Psoas muscle (tissue), 8 donors: ENCODE results near the gene EFTUD2. TPM values are rescaled to one million over a fixed set of nuclear protein-coding genes. Genes with fewer than 3 reads are reported as not detected.

Source experiments
- ATAC-seq, 4 donors: fragments of 200-7000 bp; cut with Tn5 transposase; one replicate each; pipeline ENCODE4 v1.9.1; 2020; ENCODE audit warnings: moderate library complexity in 3 of 4, mild to moderate bottlenecking in 2 of 4
- DNase-seq, 2 donors: peaks; one replicate each; pipeline ENCODE4 v3.0.0-alpha.2; 2020
- H3K27ac ChIP-seq: fragments of 200-600 bp; one replicate; pipeline ENCODE4 v1.8.0; 2022
- H3K27me3 ChIP-seq, 3 donors: fragments of 200-600 bp in 1 of 3; one replicate each; pipeline versions ENCODE4 v1.6.1 to v1.8.0; 2013 to 2022; ENCODE audit warnings: low read length in 2 of 3, mild to moderate bottlenecking in 2 of 3, moderate library complexity in 1 of 3; ENCODE audit not compliant: insufficient read depth in 3 of 3
- H3K36me3 ChIP-seq, 2 donors: fragments of 200-600 bp in 1 of 2; one replicate each; pipeline versions ENCODE4 v1.6.1 to v1.8.0; 2013 to 2022; ENCODE audit warnings: low read depth in 1 of 2, mild to moderate bottlenecking in 1 of 2, moderate library complexity in 1 of 2; ENCODE audit not compliant: insufficient read depth in 1 of 2
- H3K4me1 ChIP-seq: fragments of 200-600 bp; one replicate; pipeline ENCODE4 v1.8.0; 2022
- H3K4me3 ChIP-seq: fragments of 200-600 bp; one replicate; pipeline ENCODE4 v1.8.0; 2022; ENCODE audit warnings: mild to moderate bottlenecking
- H3K9me3 ChIP-seq: fragments of 200-600 bp; one replicate; pipeline ENCODE4 v1.8.0; 2022
- whole genome bisulfite sequencing, 3 donors: extraction: QIAGEN DNeasy Blood & Tissue Kit; methylation state at CpG; one replicate each; pipeline versions ENCODE4 v1.1.6 to v1.1.7; 2013; 5-methylcytosine and 5-hydroxymethylcytosine counted together
- intact Hi-C, 2 donors: fragments of 100-400 bp; cut with DNase I; formaldehyde crosslinking; loops; one replicate each; pipeline versions ENCODE4 v1.11.0 to v1.14.2; 2022
- polyA plus RNA-seq, 3 donors: library from polyadenylated mRNA; stranded (reverse); fragments of 200-250 nt; gene quantifications; one replicate each; pipeline ENCODE4 v1.2.3, GENCODE V29; 2013
- total RNA-seq, 4 donors: library from RNA; stranded (reverse); fragmentation: NEBNext Ultra II Directional in 2 of 4; extraction: Animal tissue kit (Norgen Biotek cat#: 25700) in 2 of 4; gene quantifications; one replicate each; pipeline versions ENCODE4 v1.2.1 to v1.2.4, GENCODE V29; 2021 to 2023
- TF ChIP-seq, protein P1 (sequence below): fragments of 200-600 bp; IDR thresholded peaks from one replicate; pipeline ENCODE4 v1.8.0; 2022; ENCODE audit warnings: antibody characterized with exemption
- donor health status: healthy with polysubstance abuse.
- donor health status: DM: no; HTN: no; CAD: no; lungs with moderate emphysema.
- donor health status: Bipolar disorder and iron deficiency.
- donor health status: healthy.
- donor health status: DM: yes; HTN: yes; CAD: no.
- donor health status: DM: no; HTN: no; CAD: no.
- donor health status: DM: no; HTN: no; CAD: no.
- donor health status: DM: yes; HTN: yes; CAD: no.

The EFTUD2 gene
- total and polyA plus RNA-seq, 7 donors, result 46.0 to 114 (median 102) TPM

DNA sequence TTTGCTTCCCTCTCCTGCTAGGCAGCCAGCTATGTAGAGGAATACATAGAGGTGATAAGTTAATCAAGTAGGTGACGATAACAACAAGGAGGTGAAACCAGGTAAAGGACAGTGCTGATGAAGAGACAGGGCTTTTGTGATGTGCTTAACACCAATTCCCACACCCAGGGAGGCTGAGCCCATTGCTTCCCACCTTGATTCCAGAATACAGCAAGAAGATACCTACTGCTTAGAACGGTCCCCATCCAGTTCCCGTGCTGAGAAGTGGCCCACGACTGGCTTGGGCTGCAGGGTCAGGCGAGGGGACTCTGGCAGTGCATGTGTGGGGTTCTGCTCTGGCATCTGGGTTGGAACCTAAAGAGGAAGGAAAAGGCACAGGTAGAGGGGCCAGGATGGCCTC lies 32.1 kb upstream of the EFTUD2 start:
- ATAC-seq (no peak), DNase-seq (no peak)
- intact Hi-C loops, result no loop called here
- 92 to 95% (median 94%) methylated on average over 5 of the region's 5 CpGs for WGBS, 3 donors
- Histone ChIP-seq H3K4me1 (peaks cover 5% of the 10 kb centered on the region), H3K36me3 (no peaks in the 10 kb centered on the region), H3K27ac (no peak overlapping the region), H3K27me3 (no peaks in the 10 kb centered on the region), H3K9me3 (no peaks in the 10 kb centered on the region), H3K4me3 (no peak overlapping the region)
- TF ChIP-seq, protein P1, sequence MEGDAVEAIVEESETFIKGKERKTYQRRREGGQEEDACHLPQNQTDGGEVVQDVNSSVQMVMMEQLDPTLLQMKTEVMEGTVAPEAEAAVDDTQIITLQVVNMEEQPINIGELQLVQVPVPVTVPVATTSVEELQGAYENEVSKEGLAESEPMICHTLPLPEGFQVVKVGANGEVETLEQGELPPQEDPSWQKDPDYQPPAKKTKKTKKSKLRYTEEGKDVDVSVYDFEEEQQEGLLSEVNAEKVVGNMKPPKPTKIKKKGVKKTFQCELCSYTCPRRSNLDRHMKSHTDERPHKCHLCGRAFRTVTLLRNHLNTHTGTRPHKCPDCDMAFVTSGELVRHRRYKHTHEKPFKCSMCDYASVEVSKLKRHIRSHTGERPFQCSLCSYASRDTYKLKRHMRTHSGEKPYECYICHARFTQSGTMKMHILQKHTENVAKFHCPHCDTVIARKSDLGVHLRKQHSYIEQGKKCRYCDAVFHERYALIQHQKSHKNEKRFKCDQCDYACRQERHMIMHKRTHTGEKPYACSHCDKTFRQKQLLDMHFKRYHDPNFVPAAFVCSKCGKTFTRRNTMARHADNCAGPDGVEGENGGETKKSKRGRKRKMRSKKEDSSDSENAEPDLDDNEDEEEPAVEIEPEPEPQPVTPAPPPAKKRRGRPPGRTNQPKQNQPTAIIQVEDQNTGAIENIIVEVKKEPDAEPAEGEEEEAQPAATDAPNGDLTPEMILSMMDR, result no peak

DNA sequence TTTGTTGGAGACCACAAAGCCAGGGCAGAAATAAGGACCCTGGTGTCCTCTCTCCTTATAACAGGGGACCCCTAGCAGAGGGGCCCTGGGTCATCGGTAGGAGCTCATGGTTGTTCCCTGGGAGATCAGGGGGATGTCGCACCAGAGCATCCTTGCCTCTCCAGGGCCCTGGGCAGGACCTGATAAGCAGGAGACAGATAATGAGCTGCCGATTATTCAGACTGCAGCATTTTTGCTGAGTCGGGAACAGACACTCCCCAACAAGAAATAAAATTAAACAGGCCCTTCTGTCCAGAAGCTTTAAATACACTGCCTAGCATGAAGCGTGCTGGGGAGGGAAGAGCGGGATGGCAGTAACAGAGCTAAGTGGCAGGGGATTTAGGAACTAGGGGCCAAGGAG lies 31.4 kb upstream of the EFTUD2 start:
- no peak for ATAC-seq
- Histone ChIP-seq H3K9me3 (no peaks in the 10 kb centered on the region), H3K27ac (no peak overlapping the region), H3K36me3 (no peaks in the 10 kb centered on the region), H3K4me3 (no peak overlapping the region), H3K27me3 (no peaks in the 10 kb centered on the region), H3K4me1 (peaks cover 5% of the 10 kb centered on the region)
- intact Hi-C loops, result no loop called here
- TF ChIP-seq, protein P1, result no peak
- 88 to 97% (median 92%) methylated on average over 6 of the region's 6 CpGs for WGBS, 3 donors
- no peak for DNase-seq

DNA sequence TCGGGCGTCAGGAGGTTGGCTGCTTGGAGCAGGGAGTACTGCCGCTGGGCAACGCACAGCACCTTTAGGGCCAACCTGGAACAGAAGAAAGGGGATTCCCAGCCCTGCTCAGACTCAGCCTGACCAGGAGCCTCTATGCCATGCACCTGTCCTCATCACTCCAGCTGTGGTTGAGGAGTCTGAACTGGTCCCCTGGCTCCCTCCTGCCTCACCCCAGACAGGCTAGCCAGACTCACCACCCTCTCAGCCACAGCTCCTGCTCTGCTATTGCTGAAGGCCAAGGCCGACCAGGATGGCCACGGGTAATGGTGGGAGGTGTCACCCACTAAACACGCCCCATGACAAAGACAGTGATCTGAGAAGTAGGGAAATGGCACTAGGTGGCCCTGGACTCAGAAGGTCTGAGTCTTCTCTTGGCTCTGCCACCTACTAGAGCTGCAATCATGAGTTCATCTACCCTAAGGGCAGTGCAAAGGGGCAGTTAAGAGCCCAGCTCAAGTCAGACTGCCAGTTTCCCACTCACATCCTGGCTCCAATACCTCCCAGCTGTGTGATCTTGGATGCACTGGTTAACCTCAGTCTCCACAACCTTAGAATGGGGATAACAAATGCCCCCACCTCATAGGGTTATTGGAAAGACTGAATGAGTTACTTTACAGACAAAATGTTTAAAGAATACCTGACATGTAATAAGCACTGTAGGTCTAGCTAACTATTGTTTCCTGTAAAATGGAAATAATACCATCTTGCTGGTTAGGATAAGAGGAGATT lies 29.9 kb upstream of the EFTUD2 start:
- TF ChIP-seq, protein P1, result no peak
- Histone ChIP-seq H3K36me3 (no peaks in the 10 kb centered on the region), H3K27me3 (no peaks in the 10 kb centered on the region), H3K4me3 (no peak overlapping the region), H3K4me1 (peaks cover 5% of the 10 kb centered on the region), H3K27ac (no peak overlapping the region), H3K9me3 (no peaks in the 10 kb centered on the region)
- ATAC-seq (peak in 3 of 4 donors; percentile 60 to 96 (median 77)), DNase-seq (no peak)
- WGBS, 3 donors, result 43 to 50% (median 48%) methylated on average over 7 of the region's 7 CpGs
- intact Hi-C loops, result loop anchor here in 1 of 2 donors (10.0 kb wide), 1 partner anchor 266 kb away; no protein-coding TSS in a partner anchor

DNA sequence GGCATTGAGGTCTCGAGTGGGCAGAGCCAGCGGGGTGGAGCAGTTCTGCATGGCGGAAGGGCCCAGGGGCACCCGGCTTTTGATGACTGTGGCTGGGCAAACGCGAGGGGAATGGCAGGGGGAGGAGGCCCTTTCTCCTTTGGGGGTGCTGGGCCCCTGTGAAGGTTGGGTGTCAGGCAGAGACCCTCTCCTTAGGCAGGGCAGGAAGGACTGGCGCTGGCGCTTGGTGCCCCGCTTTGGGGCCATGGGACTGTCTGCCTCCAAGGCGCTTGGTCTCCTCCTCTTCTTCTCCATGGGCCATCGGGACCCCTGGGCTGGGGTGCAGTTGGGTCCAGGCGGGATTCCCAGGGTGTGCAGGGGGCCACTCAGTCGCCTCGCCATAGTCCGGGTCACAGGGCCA lies 28.9 kb upstream of the EFTUD2 start:
- H3K9me3 ChIP-seq, result no peaks in the 10 kb centered on the region
- no peaks in the 10 kb centered on the region for H3K36me3 ChIP-seq
- no peak overlapping the region for H3K27ac ChIP-seq
- no peak overlapping the region for H3K4me3 ChIP-seq
- intact Hi-C loops, result loop anchor here in 1 of 2 donors (10.0 kb wide), 1 partner anchor 267 kb away; no protein-coding TSS in a partner anchor
- 97 to 99% (median 99%) methylated on average over 14 to 15 of the region's 15 CpGs for WGBS, 3 donors
- TF ChIP-seq, protein P1, result no peak
- no peak for ATAC-seq
- no peak for DNase-seq
- H3K4me1 ChIP-seq, result peaks cover 5% of the 10 kb centered on the region
- H3K27me3 ChIP-seq, result no peaks in the 10 kb centered on the region
